ENCODE results near the gene DPY19L1. TPM values are rescaled to one million over a fixed set of nuclear protein-coding genes. Genes with fewer than 3 reads are reported as not detected.
"Not testable (repeated sequence)": the region's sequence is repeated elsewhere in the genome, so short reads cannot be mapped to it uniquely, and the experiment has no call there.

The DPY19L1 gene
- total and polyA plus RNA-seq, 2 donors (not counting 3 experiments of a cell fraction or from before 2014, with no cell fraction given), result 30.9 to 53.1 TPM

DNA sequence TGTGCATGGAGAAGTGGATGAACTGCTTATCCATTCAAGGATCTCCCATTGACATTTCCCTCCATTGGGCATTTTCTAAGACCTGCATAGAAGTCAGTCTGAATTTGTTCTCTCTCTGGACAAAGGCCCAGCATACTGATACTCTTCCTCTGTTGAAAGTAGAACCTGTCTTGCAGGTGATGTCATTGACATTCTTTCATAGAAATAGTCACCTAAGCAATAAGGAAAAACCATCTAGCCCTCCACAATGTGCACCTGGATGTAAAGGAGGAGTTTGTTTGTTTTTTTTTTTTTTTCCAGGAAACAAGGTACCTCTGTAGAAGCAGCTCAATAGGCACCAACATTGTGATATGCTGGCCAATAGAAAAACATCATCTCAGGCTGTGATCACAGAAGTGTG is 150.4 kb downstream of the DPY19L1 start:
- DNase-seq (ENCODE audit: low read depth, low spot score) (no peak), FAIRE-seq (no peak)
- Histone ChIP-seq H3K4me1 (ENCODE audit: control insufficient read depth, extremely low read depth, insufficient read depth, low read length) (no peaks in the 10 kb centered on the region), H3K4me3 (replicated peaks in 1 of 3; ENCODE audit: insufficient read depth in 1 of 3, low read depth in 1 of 3, low read length in 3 of 3) (no peak overlapping the region), H3K4me2 (ENCODE audit: insufficient read depth, low read length) (no peak overlapping the region), H2AFZ (ENCODE audit: low read depth, low read length) (no peak overlapping the region), H3K9me1 (replicated peaks; ENCODE audit: control insufficient read depth, extremely low read depth, insufficient read depth, low read length) (no peaks in the 10 kb centered on the region), H3K79me2 (ENCODE audit: control insufficient read depth, insufficient read depth, low read length) (no peaks in the 10 kb centered on the region), H3K36me3 (ENCODE audit: control insufficient read depth in 2 of 2, extremely low read depth in 1 of 2, insufficient read depth in 2 of 2, low read length in 2 of 2) (no peaks in the 10 kb centered on the region), H3K27ac (ENCODE audit: insufficient read depth, low read depth, low read length) (no peak overlapping the region), H3K27me3 (ENCODE audit: control insufficient read depth in 2 of 2, insufficient read depth in 2 of 2, low read length in 2 of 2) (peaks cover 0 to 2% of the 10 kb centered on the region in 2 experiments), H3K9ac (replicated peaks; ENCODE audit: extremely low read depth, insufficient read depth, low read length) (no peak overlapping the region), H3K9me3 (replicated peaks; ENCODE audit: control insufficient read depth, insufficient read depth, low read length) (no peaks in the 10 kb centered on the region), H4K20me1 (replicated peaks; ENCODE audit: control insufficient read depth, extremely low read depth, insufficient read depth, low read length) (no peaks in the 10 kb centered on the region)
- dilution Hi-C loops (cut with MboI; ENCODE audit: extremely low pct_ligation_motif_present, low sequenced_read_pairs), result no loop called here
- ChIA-PET POLR2A (no interaction called here), CTCF (no interaction called here)
- intact Hi-C loops (cut with micrococcal nuclease), result no loop called here
- no TSS peak for BruUV-seq (replicated peaks)
- TF ChIP-seq MYC (IDR thresholded peaks at IDR 0.05; ENCODE audit: low read depth, low read length) (no peak), EZH2 (IDR thresholded peaks at IDR 0.05; ENCODE audit: borderline replicate concordance, low read depth, low read length, severe bottlenecking) (no peak), FOS (IDR thresholded peaks at IDR 0.05; ENCODE audit: borderline replicate concordance, insufficient read depth, low read length) (no peak)

GRCh38 chr7:34883855-34884254 is 153.4 kb downstream of the DPY19L1 start:
- H3K79me2 ChIP-seq (ENCODE audit: control insufficient read depth, insufficient read depth, low read length); H3K9me3 ChIP-seq (replicated peaks; ENCODE audit: control insufficient read depth, insufficient read depth, low read length); H3K27me3 ChIP-seq (ENCODE audit: control insufficient read depth in 2 of 2, insufficient read depth in 2 of 2, low read length in 2 of 2); FAIRE-seq; dilution Hi-C loops (cut with MboI; ENCODE audit: extremely low pct_ligation_motif_present, low sequenced_read_pairs); H3K4me1 ChIP-seq (ENCODE audit: control insufficient read depth, extremely low read depth, insufficient read depth, low read length); BruUV-seq (replicated peaks); intact Hi-C loops (cut with micrococcal nuclease); DNase-seq (ENCODE audit: low read depth, low spot score); H3K9ac ChIP-seq (replicated peaks; ENCODE audit: extremely low read depth, insufficient read depth, low read length); H3K4me2 ChIP-seq (ENCODE audit: insufficient read depth, low read length); H3K4me3 ChIP-seq (replicated peaks in 1 of 3; ENCODE audit: insufficient read depth in 1 of 3, low read depth in 1 of 3, low read length in 3 of 3); H3K36me3 ChIP-seq (ENCODE audit: control insufficient read depth in 2 of 2, extremely low read depth in 1 of 2, insufficient read depth in 2 of 2, low read length in 2 of 2); POLR2A ChIA-PET; H3K9me1 ChIP-seq (replicated peaks; ENCODE audit: control insufficient read depth, extremely low read depth, insufficient read depth, low read length); H4K20me1 ChIP-seq (replicated peaks; ENCODE audit: control insufficient read depth, extremely low read depth, insufficient read depth, low read length); CTCF ChIA-PET; H2AFZ ChIP-seq (ENCODE audit: low read depth, low read length); H3K27ac ChIP-seq (ENCODE audit: insufficient read depth, low read depth, low read length): not testable (repeated sequence)
